Breast epithelium (tissue), 4 donors: Measurements from ENCODE around the gene MOGAT1. TPM values are rescaled to one million over a fixed set of nuclear protein-coding genes. Genes with fewer than 3 reads are reported as not detected.

Experiments
- DNase-seq, 2 donors: peaks; one replicate each; pipeline ENCODE4 v3.0.0-alpha.2; 2019; ENCODE audit warnings: low spot score in 2 of 2
- H3K27ac ChIP-seq, 2 donors: fragments of 200-600 bp; sonication (generic) in 1 of 2; one replicate each; pipeline ENCODE4 v1.5.1; 2016 to 2019; ENCODE audit warnings: mild to moderate bottlenecking in 1 of 2
- H3K27me3 ChIP-seq, 2 donors: fragments of 200-600 bp; sonication (generic) in 1 of 2; one replicate each; pipeline versions ENCODE4 v1.5.1 to v1.6.0; 2017 to 2019; ENCODE audit warnings: control low read depth in 1 of 2, mild to moderate bottlenecking in 1 of 2
- H3K36me3 ChIP-seq: fragments of 200-600 bp; one replicate; pipeline ENCODE4 v1.5.1; 2019
- H3K4me1 ChIP-seq, 2 donors: fragments of 200-600 bp; sonication (generic); one replicate each; pipeline ENCODE4 v1.5.1; 2016 to 2019; ENCODE audit warnings: control low read depth in 1 of 2
- H3K4me3 ChIP-seq, 3 donors: fragments of 200-600 bp; sonication (generic); 1 replicate in 2 of 3; 2 replicates in 1 of 3; pipeline ENCODE4 v1.5.1; 2016 to 2019; ENCODE audit warnings: mild to moderate bottlenecking in 3 of 3, moderate library complexity in 2 of 3
- H3K9me3 ChIP-seq, 2 donors: fragments of 200-600 bp; sonication (generic) in 1 of 2; one replicate each; pipeline ENCODE4 v1.5.1; 2016 to 2019; ENCODE audit warnings: control low read depth in 1 of 2
- POLR2A ChIP-seq: fragments of 450-650 bp; IDR thresholded peaks from one replicate; pipeline ENCODE4 v1.6.1; 2016; ENCODE audit warnings: antibody characterized with exemption, mild to moderate bottlenecking, moderate library complexity
- POLR2AphosphoS5 ChIP-seq, 3 donors: sonication (generic); formaldehyde crosslinking; IDR thresholded peaks; one replicate each; pipeline ENCODE4 v1.6.1; 2017; ENCODE audit warnings: antibody characterized with exemption in 3 of 3
- intact Hi-C: fragments of 100-400 bp; cut with DNase I; formaldehyde crosslinking; loops from one replicate; pipeline ENCODE4 v1.15.1; 2023; ENCODE audit warnings: low total_unique reads
- total RNA-seq, 3 donors: library from RNA; depleted of rRNA; stranded (reverse); fragments of >200 nt; gene quantifications; one replicate each; pipeline ENCODE4 v1.1.0, GENCODE V29; 2016
- TF ChIP-seq, protein P1 (sequence below), 3 donors: fragments of 450-650 bp; IDR thresholded peaks; one replicate each; pipeline ENCODE4 v1.5.1; 2016 to 2017; ENCODE audit warnings: antibody characterized with exemption in 3 of 3, mild to moderate bottlenecking in 3 of 3, moderate library complexity in 3 of 3

MOGAT1 gene
- total RNA-seq, 3 donors from 2014 or later = 0.98 TPM; not detected in 2

DNA sequence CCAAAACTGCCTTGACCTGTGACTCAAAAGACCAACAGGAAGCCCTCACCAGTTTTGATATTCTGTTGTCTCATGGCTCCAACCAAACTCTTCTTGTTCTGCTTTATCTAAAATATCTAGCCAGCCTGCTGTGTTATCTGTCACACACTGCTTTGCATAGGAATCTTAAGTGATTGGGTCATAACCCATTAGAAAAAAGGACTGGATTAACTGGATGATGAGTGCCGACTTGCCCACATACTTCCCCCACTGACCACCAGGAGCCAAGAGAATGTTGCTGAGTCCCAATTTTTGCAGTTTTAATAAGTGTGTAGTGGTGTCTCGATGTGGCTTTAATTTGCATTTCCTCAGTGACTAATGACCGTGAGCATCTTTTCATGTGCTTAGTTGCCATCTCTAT, 6.5 kb downstream of the MOGAT1 start:
- TF ChIP-seq, protein P1, sequence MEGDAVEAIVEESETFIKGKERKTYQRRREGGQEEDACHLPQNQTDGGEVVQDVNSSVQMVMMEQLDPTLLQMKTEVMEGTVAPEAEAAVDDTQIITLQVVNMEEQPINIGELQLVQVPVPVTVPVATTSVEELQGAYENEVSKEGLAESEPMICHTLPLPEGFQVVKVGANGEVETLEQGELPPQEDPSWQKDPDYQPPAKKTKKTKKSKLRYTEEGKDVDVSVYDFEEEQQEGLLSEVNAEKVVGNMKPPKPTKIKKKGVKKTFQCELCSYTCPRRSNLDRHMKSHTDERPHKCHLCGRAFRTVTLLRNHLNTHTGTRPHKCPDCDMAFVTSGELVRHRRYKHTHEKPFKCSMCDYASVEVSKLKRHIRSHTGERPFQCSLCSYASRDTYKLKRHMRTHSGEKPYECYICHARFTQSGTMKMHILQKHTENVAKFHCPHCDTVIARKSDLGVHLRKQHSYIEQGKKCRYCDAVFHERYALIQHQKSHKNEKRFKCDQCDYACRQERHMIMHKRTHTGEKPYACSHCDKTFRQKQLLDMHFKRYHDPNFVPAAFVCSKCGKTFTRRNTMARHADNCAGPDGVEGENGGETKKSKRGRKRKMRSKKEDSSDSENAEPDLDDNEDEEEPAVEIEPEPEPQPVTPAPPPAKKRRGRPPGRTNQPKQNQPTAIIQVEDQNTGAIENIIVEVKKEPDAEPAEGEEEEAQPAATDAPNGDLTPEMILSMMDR (IDR thresholded peaks at IDR 0.05) = no peak
- TF ChIP-seq POLR2A (no peak), POLR2AphosphoS5 (IDR thresholded peaks at IDR 0.05) (no peak)
- H3K9me3 ChIP-seq = no peaks in the 10 kb centered on the region
- H3K4me3 ChIP-seq = no peak overlapping the region
- H3K4me1 ChIP-seq = no peaks in the 10 kb centered on the region
- H3K36me3 ChIP-seq = no peaks in the 10 kb centered on the region
- H3K27ac ChIP-seq = no peak overlapping the region
- no peak for DNase-seq
- H3K27me3 ChIP-seq = no peaks in the 10 kb centered on the region
- intact Hi-C loops = no loop called here

DNA sequence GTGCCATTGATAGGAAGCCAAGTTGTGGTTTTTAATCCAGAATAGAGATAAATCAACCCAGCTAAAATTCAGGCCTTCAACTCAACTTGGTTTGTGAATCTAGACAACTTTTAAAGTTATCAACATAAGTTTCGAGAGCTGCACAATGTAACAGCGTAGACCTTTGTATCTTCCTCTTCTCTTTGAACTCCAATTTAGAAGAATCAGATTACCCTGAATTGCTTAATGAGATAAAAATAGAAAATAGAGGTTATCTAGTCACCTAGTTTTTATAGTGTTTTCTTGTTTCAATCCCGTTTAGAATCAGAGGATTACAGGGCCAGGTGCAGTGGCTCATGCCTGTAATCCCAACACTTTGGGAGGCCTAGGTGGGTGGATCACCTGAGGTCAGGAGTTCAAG, 12.3 kb downstream of the MOGAT1 start:
- Histone ChIP-seq H3K4me3 (no peak overlapping the region), H3K27ac (no peak overlapping the region), H3K9me3 (no peaks in the 10 kb centered on the region), H3K36me3 (no peaks in the 10 kb centered on the region), H3K27me3 (no peaks in the 10 kb centered on the region), H3K4me1 (no peaks in the 10 kb centered on the region)
- no peak for DNase-seq
- no peak for TF ChIP-seq POLR2A
- no peak for TF ChIP-seq POLR2AphosphoS5 (IDR thresholded peaks at IDR 0.05)
- TF ChIP-seq, protein P1 (IDR thresholded peaks at IDR 0.05) = no peak
- intact Hi-C loops = no loop called here

DNA sequence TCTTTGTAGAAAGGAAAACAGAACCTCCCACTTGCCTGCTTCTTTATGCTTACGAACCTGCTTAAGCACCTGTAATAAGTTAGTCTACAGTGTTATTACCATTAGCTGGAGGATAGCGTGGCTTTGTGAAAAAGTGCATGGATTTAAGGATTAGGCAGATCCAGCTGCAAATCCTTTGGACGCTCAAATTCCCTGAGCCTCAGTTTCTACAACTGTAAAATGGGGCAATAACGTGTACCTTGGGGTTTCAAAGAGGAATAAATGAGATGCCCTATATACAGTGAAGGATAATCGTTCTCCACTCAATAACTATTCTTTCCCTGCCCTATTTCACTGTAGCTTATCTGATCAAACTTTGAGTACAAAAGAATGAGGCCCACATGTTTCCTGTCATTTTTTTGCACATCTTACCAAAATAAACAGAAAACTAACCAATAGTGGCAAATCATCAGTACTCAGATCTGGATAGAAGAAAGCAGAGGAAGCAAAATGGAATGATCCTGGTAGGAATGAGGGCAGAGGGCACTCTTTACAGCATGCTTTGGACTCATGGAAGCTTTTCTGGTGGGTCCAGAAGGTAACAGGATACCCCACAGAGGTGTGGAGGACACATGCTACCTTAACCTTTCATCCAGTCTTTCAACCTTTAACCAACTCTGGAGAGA, 14.8 kb downstream of the MOGAT1 start:
- Histone ChIP-seq H3K9me3 (no peaks in the 10 kb centered on the region), H3K27ac (no peak overlapping the region), H3K27me3 (no peaks in the 10 kb centered on the region), H3K4me3 (no peak overlapping the region), H3K4me1 (no peaks in the 10 kb centered on the region), H3K36me3 (no peaks in the 10 kb centered on the region)
- no peak for DNase-seq
- no peak for TF ChIP-seq POLR2A
- TF ChIP-seq, protein P1 (IDR thresholded peaks at IDR 0.05) = no peak
- TF ChIP-seq POLR2AphosphoS5 (IDR thresholded peaks at IDR 0.05) = no peak
- intact Hi-C loops = no loop called here

DNA sequence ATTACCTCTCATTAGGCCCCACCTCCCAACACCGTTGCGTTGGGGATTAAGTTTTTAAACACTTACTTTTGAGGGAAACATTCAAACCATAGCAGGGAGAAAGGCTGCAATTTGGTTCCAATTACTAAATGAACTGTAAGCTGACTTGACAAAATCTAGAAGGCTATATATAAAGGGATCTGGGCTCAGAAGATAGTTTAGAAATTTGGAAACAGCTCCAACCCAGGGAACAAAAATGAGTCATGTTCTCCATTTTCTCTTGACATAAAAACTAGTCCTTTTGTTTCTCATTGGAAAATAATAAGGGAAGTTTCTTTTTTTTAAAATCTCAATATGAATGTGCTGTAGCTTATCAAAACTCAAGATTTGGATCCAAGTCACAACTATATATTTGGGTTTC, 17.5 kb downstream of the MOGAT1 start:
- intact Hi-C loops = no loop called here
- TF ChIP-seq, protein P1 (IDR thresholded peaks at IDR 0.05) = no peak
- TF ChIP-seq POLR2A (no peak), POLR2AphosphoS5 (IDR thresholded peaks at IDR 0.05) (no peak)
- Histone ChIP-seq H3K27ac (no peak overlapping the region), H3K27me3 (no peaks in the 10 kb centered on the region), H3K9me3 (no peaks in the 10 kb centered on the region), H3K4me1 (no peaks in the 10 kb centered on the region), H3K4me3 (no peak overlapping the region), H3K36me3 (no peaks in the 10 kb centered on the region)
- no peak for DNase-seq

DNA sequence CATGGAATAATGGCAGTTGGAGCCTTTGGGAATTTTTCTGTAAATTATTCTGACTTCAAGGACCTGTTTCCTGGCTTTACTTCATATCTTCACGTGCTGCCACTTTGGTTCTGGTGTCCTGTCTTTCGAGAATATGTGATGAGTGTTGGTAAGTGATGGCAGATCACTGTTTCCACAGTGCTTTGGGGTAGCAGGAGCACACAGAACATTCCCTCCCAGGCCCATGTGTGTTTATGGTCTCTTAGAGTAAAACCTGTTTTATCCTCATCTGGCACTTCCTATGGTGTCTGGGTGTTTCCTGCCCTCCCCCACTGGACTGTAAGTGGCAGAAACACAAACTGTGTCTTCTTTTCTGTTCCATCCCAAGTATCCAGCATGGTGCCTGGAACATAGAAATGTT, 17.9 kb downstream of the MOGAT1 start:
- intact Hi-C loops = no loop called here
- H3K27me3 ChIP-seq = no peaks in the 10 kb centered on the region
- TF ChIP-seq, protein P1 (IDR thresholded peaks at IDR 0.05) = no peak
- TF ChIP-seq POLR2A (no peak), POLR2AphosphoS5 (IDR thresholded peaks at IDR 0.05) (no peak)

More for the DNA sequence above, 17.9 kb downstream of the MOGAT1 start:
- Histone ChIP-seq H3K36me3 (no peaks in the 10 kb centered on the region), H3K27ac (peak overlapping the region in 1 of 2 donors; percentile 16), H3K4me1 (no peaks in the 10 kb centered on the region), H3K4me3 (no peak overlapping the region), H3K9me3 (no peaks in the 10 kb centered on the region)
- DNase-seq = no peak
